Measurements from ENCODE around the gene RAPGEF4. TPM values are rescaled to one million over a fixed set of nuclear protein-coding genes. Genes with fewer than 3 reads are reported as not detected.

RAPGEF4 gene
- total RNA-seq, 8 experiments from 2014 or later: 0.51 to 19.3 (median 7.4) TPM

DNA sequence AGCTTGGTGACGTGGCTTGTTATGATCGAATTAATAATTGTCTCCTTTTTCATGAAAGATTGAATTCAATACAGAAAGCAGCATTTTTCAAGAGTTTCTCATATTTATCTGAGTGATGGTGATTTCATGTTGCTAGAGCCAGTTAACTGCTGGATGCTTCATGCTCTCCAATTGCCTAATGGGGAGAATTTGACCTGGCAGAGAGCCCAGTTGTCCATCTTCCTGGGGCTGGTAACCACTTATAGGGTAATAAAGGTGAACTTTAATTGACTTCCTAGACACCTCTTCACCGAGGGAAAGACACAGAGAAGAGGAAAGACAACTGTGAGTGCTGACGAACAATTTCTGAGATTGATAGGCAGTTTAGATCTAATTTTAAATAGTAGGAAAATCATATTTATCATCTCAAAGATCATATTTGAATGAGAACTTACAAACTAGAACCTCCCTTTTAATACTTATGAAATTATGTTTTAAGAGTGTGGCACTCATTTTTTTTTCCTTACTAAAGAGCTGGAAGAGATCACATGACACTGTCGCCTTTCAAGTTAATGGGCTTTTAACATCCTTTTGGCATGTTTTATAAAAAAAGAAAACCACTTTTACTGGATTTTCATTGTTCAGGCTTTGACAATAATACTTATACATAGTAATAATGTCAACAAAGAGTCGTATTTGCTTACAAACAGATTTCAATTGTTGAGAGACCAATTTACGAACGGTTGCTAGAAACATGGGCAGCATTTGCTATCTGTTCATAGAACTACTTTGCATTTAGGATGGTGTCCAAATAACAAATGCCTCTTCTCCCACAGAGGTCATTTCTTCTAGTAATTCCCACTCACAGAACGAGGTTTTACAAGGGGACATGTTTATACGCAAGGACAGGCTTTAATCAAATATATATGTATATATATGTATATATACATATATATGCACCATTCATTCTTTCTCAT, 153.3 kb downstream of the RAPGEF4 start:
- no peak overlapping the region for H3K27ac ChIP-seq
- 18 to 100% (median 72%) methylated on average over 4 to 10 of the region's 10 CpGs for WGBS, 10 experiments
- H3K4me1 ChIP-seq (replicated peaks in 1 of 2): peaks cover 8 to 22% of the 10 kb centered on the region in 2 donors
- in situ Hi-C loops (cut with MboI; ENCODE audit: low pct_unique_long_range_greater_than_20kb in 2 of 9, low sequenced_read_pairs in 9 of 9, unreplicated experiment in 9 of 9): no loop called here
- no peak overlapping the region for H3K4me3 ChIP-seq
- ATAC-seq (replicated peaks in 6 of 8): peak in 5 of 8 experiments; percentile 27 to 93 (median 40)

DNA sequence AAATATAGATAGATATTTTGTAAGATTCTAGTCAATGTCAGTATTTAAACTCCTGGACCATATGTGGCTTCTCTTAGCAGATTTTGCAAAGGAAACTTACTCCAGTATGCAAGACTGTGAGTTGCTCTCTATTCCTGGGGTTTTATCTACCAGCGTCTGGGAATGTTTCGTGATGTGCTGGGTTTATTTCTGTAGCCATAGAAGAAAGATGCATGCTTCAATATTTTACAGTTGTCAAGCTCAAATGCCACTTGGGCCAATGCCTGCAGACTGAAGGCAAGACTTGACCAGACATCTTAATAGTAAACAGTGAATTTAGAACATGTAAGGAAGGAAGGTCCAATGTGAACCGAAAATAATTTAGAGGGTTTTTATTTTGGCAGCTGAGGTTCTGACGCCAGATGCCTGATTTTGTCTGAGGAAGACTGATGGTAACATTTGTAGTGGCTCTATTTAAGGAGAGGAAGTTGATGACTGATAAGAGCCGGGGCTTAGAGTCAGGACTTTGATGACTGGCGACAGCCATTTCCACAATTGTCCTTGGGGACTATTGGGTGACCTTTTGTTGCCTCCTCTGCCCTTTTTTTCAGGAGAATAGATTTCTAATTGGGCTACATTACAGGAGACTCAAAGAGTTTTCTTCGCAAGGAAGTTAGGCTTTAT, 154.3 kb downstream of the RAPGEF4 start:
- no peak overlapping the region for H3K4me3 ChIP-seq
- H3K4me1 ChIP-seq (replicated peaks in 1 of 2): peaks cover 9 to 31% of the 10 kb centered on the region in 2 donors
- ATAC-seq (replicated peaks in 6 of 8): no peak
- in situ Hi-C loops (cut with MboI; ENCODE audit: low pct_unique_long_range_greater_than_20kb in 2 of 9, low sequenced_read_pairs in 9 of 9, unreplicated experiment in 9 of 9): no loop called here
- no peak overlapping the region for H3K27ac ChIP-seq
- 26 to 92% (median 73%) methylated on average over 2 to 7 of the region's 7 CpGs for WGBS, 10 experiments

DNA sequence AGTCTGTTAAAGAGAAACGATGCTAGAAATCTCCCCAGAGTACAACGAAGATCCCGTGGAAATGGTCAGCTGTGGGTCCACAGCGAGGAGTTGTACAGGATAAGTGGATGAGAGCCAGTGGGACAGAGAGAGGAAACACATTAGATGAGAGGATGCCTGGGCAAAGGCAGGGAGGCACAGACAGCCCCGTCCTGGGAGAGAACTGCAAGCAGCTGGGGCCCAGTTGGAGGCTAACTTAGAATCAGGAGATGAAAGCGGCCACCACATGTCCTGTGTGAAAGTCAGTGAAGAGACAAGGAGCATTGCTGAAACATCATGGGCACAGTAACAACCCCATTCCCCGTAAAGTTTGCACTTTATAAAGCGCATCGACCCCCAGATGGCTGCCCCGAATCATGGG, 157.5 kb downstream of the RAPGEF4 start:
- no peak overlapping the region for H3K27ac ChIP-seq
- no peak overlapping the region for H3K4me3 ChIP-seq
- ATAC-seq (replicated peaks in 6 of 8): no peak
- in situ Hi-C loops (cut with MboI; ENCODE audit: low pct_unique_long_range_greater_than_20kb in 2 of 9, low sequenced_read_pairs in 9 of 9, unreplicated experiment in 9 of 9): no loop called here
- peaks cover 14 to 59% of the 10 kb centered on the region in 2 donors for H3K4me1 ChIP-seq (replicated peaks in 1 of 2)
- 36 to 100% (median 80%) methylated on average over 1 to 9 of the region's 10 CpGs; no CpG with 5 or more reads in 1 of the 10 experiments for WGBS, 10 experiments

DNA sequence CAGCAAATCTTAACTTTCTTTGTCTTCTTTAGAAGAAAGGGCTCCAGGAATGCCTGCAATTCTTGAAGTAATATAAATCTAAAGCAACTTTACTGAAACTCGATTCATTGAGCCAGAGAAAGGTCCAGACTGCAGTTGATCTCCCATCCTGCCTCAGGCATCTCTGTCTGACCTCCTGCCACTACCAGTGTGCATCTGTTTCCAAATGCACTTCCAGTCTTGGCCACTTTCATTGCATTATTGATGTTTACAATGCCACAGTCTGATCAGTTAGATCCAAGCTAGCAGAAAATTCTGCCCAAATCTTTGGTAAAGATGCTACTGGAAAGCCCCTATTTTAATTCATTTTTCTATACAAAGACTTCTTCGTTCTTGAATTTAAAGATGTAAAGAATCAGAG, 158.0 kb downstream of the RAPGEF4 start:
- ATAC-seq (replicated peaks in 6 of 8): peak in 1 of 8 experiments; percentile 13
- Histone ChIP-seq H3K27ac (no peak overlapping the region), H3K4me3 (no peak overlapping the region), H3K4me1 (replicated peaks in 1 of 2) (peaks cover 14 to 59% of the 10 kb centered on the region in 2 donors)
- 11 to 100% (median 64%) methylated on average over 1 to 2 of the region's 2 CpGs; no CpG with 5 or more reads in 2 of the 10 experiments for WGBS, 10 experiments
- in situ Hi-C loops (cut with MboI; ENCODE audit: low pct_unique_long_range_greater_than_20kb in 2 of 9, low sequenced_read_pairs in 9 of 9, unreplicated experiment in 9 of 9): no loop called here

DNA sequence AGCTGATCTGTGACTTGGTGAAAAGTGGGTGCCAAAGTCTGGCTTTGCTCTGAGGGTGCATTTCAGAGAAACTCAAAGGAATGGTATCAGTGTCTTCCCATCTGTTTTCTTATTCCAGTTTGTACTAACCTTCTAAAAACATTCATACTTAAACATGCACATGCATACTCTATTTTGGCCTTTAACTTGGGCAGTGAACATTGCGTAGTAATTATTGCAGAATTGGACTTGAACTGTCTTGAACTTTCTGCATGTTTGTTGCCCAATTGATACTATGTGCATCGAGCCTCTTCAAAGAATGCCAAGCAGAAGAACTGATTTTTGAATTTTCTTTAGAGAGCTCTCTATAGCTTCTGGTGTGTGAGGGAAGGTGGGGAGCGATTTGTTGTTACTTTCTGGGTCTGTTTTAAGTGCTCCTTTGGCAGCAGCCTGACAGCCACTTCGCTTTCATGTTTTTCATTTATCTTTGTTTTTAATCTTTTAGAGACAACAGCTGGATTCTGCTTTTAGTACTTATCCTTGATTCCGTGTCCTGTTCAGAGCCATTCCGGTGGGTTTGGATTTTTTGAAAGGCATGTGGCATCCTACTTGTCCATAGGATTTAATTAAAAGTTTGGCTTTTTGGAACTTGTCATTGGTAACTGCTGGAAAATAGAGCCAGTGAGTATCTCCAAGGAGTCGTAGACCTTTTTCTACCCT, 159.2 kb downstream of the RAPGEF4 start:
- Histone ChIP-seq H3K27ac (no peak overlapping the region), H3K4me1 (replicated peaks in 1 of 2) (peaks cover 13 to 62% of the 10 kb centered on the region in 2 donors), H3K4me3 (no peak overlapping the region)
- WGBS, 10 experiments: 15 to 100% (median 90%) methylated on average over 3 to 7 of the region's 7 CpGs
- in situ Hi-C loops (cut with MboI; ENCODE audit: low pct_unique_long_range_greater_than_20kb in 2 of 9, low sequenced_read_pairs in 9 of 9, unreplicated experiment in 9 of 9): no loop called here
- ATAC-seq (replicated peaks in 6 of 8): peak in 3 of 8 experiments; percentile 57 to 81 (median 79)

DNA sequence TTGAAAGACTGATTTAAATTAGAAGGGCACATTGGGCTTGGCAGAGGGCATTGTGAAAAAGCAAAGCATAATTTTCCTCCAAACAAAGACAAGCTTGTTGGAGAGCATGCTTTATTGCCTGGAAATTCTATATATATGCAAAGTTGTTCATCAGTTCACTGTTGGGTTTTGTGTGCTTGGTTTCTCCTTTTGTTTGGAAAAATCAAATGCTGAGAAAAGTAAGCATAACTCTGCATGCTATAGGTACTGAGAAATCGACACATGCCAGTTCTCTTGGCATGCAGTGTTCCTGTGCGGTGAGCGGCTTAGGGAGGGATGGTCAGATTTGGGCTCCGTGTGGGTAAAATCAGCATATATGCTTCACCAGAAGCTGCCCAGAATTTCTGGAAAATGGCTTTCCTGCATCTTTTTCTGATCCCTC, 161.0 kb downstream of the RAPGEF4 start:
- ATAC-seq (replicated peaks in 6 of 8): peak in 5 of 8 experiments; percentile 72 to 93 (median 84)
- Histone ChIP-seq H3K4me3 (no peak overlapping the region), H3K4me1 (replicated peaks in 1 of 2) (peaks cover 10 to 57% of the 10 kb centered on the region in 2 donors), H3K27ac (peak overlapping the region in 1 of 2 donors; percentile 33)
- in situ Hi-C loops (cut with MboI; ENCODE audit: low pct_unique_long_range_greater_than_20kb in 2 of 9, low sequenced_read_pairs in 9 of 9, unreplicated experiment in 9 of 9): no loop called here
- 15 to 78% (median 28%) methylated on average over 1 to 4 of the region's 4 CpGs; no CpG with 5 or more reads in 5 of the 10 experiments for WGBS, 10 experiments

DNA sequence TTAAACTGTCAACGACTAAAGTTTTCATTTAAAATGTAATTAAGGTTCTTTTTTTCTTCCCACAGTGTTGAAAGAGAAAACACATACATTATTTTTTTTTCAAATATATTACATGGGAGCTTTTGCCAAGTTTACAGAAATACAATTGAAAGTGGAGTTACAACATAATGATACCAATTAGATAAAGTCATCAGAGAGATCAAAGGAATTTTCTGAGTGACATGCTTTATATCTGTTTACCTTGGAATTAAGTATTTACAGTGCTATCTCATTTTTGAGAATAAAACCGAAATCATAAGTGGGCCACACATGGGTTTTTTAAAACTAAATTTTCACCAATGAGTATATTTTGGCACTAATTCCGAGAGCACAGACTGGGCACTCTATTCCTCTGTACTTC, 165.2 kb downstream of the RAPGEF4 start:
- ATAC-seq (replicated peaks in 6 of 8): no peak
- in situ Hi-C loops (cut with MboI; ENCODE audit: low pct_unique_long_range_greater_than_20kb in 2 of 9, low sequenced_read_pairs in 9 of 9, unreplicated experiment in 9 of 9): no loop called here
- Histone ChIP-seq H3K4me3 (no peak overlapping the region), H3K4me1 (replicated peaks in 1 of 2) (peaks cover 7 to 36% of the 10 kb centered on the region in 2 donors), H3K27ac (no peak overlapping the region)
- 5 to 94% (median 61%) methylated on average over 1 to 3 of the region's 3 CpGs for WGBS, 10 experiments

DNA sequence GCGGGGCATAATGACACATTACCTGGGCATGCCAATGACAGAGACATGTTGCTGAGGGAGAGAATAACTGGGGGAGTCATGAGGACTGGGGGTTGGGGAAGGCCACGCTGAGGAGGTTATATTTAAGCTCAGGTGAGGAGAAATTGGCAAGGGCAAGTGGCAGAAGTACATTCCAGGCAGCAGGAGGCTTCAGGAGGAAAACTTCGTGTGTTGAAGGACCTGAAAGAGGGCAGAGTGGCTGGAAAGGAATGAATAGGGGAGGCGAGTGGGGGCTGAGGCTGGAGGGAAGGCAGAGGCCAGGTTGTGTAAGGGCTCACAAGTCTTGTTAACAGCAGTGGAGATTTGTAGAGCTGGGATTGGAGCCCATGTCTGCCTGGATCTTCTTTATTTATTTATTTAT, 166.3 kb downstream of the RAPGEF4 start:
- 40 to 100% (median 76%) methylated on average over 1 to 4 of the region's 4 CpGs; no CpG with 5 or more reads in 4 of the 10 experiments for WGBS, 10 experiments
- Histone ChIP-seq H3K4me3 (no peak overlapping the region), H3K4me1 (replicated peaks in 1 of 2) (peaks cover 7 to 36% of the 10 kb centered on the region in 2 donors), H3K27ac (no peak overlapping the region)
- no peak for ATAC-seq (replicated peaks in 6 of 8)
- in situ Hi-C loops (cut with MboI; ENCODE audit: low pct_unique_long_range_greater_than_20kb in 2 of 9, low sequenced_read_pairs in 9 of 9, unreplicated experiment in 9 of 9): no loop called here

DNA sequence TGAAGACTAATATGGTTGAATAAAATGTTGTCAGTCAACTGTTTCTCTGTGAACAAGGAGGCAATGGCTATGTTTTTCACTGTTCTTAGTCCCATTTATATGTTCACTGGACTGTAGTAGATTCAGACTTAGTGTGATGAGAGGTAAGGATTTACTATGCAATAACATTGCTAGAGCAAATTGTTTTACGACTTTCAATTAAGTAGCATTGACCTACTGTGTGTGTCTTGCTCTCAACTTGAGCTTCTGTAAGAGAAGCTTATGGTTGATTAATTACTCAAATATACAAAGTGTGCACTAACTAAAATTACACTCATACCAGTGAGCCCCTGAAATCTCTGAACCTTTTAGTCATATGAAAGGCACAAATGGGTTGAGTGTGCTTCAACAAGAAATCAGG, 168.6 kb downstream of the RAPGEF4 start:
- H3K27ac ChIP-seq: no peak overlapping the region
- in situ Hi-C loops (cut with MboI; ENCODE audit: low pct_unique_long_range_greater_than_20kb in 2 of 9, low sequenced_read_pairs in 9 of 9, unreplicated experiment in 9 of 9): no loop called here
- peaks cover 7 to 25% of the 10 kb centered on the region in 2 donors for H3K4me1 ChIP-seq (replicated peaks in 1 of 2)
- 33 to 100% (median 83%) methylated on average over 1 of the region's 1 CpG; no CpG with 5 or more reads in 4 of the 10 experiments for WGBS, 10 experiments
- no peak overlapping the region for H3K4me3 ChIP-seq
- no peak for ATAC-seq (replicated peaks in 6 of 8)

DNA sequence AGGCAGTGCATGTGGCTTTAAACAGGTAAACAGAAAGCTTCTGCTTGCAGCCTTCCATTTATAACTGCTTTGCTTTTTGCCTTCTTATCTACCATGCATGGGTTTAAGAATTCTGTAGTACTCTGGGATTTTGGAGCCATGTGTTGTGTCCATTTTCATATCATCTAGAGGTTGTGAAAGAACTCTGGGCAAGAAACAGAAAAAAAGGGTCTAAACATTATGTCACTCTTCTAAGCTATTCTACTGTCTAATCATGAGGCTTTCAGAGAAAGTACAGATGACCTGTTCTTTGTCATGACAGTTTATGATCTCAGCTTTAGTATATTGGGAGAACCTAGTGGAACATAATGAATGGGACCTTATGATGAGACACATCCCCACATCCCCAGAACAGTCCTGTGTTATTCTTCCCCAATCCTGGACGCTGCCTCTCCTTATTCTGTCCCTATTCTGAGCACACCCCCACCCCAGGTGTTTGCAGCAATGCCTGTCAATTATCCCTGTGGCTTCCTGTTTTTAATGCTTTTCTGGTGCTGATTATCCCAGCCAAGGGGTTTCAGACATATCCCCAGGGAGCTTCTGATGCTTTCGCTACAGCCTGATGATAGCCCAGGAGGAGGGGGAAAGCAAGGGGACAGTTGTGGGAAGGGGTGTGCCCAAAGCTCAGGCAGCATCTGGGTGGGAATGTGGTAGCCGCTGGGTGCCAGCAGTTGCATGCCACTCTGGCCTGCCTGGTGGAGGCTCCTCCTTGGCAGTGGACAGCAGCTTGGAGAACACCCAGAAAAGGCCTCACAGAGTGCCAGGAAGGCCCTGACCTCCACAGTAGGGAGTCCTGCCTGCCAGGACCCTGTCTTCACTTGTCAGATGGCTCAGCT, 170.5 kb downstream of the RAPGEF4 start:
- no peak overlapping the region for H3K4me3 ChIP-seq
- H3K27ac ChIP-seq: no peak overlapping the region
- H3K4me1 ChIP-seq (replicated peaks in 1 of 2): peaks cover 7 to 19% of the 10 kb centered on the region in 2 donors
- in situ Hi-C loops (cut with MboI; ENCODE audit: low pct_unique_long_range_greater_than_20kb in 2 of 9, low sequenced_read_pairs in 9 of 9, unreplicated experiment in 9 of 9): no loop called here
- 25 to 80% (median 57%) methylated on average over 1 to 2 of the region's 3 CpGs; no CpG with 5 or more reads in 5 of the 10 experiments for WGBS, 10 experiments
- peak in 5 of 8 experiments; percentile 79 to 92 (median 89) for ATAC-seq (replicated peaks in 6 of 8)

DNA sequence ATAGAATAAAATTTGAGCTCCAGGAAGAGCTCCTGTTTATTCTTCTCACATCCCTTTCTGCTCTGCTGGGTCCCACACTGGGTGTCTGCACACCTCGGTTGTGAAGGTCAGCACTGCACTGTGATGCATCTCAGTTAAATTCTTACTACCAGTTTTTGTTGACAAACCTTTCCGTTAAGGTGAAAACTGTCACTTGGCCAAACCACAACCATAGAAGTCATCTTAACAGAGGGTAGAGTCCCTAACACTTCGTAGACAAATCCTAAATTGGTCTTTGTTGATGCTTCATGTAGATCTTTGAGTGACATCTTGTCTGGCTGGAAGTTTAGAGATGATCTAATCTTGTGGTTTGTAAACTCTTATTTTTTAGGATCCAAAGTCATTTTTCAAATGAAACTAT, 172.6 kb downstream of the RAPGEF4 start:
- in situ Hi-C loops (cut with MboI; ENCODE audit: low pct_unique_long_range_greater_than_20kb in 2 of 9, low sequenced_read_pairs in 9 of 9, unreplicated experiment in 9 of 9): no loop called here
- H3K4me1 ChIP-seq (replicated peaks in 1 of 2): peaks cover 7 to 19% of the 10 kb centered on the region in 2 donors
- H3K4me3 ChIP-seq: no peak overlapping the region
- ATAC-seq (replicated peaks in 6 of 8): no peak
- 63 to 100% (median 83%) methylated on average over 1 to 3 of the region's 3 CpGs; no CpG with 5 or more reads in 1 of the 10 experiments for WGBS, 10 experiments
- H3K27ac ChIP-seq: no peak overlapping the region

DNA sequence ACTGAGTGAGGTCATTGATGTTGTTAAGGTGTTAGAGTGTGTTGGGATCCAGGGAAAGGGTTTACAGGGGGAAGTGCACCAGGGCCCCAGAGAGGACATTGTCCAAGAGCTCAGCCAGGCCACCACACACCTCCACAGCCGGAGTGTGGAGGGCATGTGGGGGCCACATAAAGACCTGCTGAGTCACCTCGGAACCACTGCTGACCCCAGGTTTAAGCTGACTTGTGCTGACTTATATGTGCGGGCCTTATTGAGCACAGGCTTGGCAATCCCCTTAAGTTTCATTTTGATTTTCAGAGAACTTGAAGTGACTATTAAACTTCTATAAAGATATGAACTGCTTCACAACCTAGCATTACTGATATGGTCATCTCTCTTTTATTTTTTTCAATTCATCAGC, 173.8 kb downstream of the RAPGEF4 start:
- Histone ChIP-seq H3K4me1 (replicated peaks in 1 of 2) (peaks cover 7 to 19% of the 10 kb centered on the region in 2 donors), H3K4me3 (no peak overlapping the region), H3K27ac (no peak overlapping the region)
- 17 to 100% (median 80%) methylated on average over 1 to 3 of the region's 3 CpGs; no CpG with 5 or more reads in 3 of the 10 experiments for WGBS, 10 experiments
- ATAC-seq (replicated peaks in 6 of 8): no peak
- in situ Hi-C loops (cut with MboI; ENCODE audit: low pct_unique_long_range_greater_than_20kb in 2 of 9, low sequenced_read_pairs in 9 of 9, unreplicated experiment in 9 of 9): no loop called here

Measured in motor neuron (in vitro differentiated cells).